Natural killer cell treated with Interleukin-12 subunit alpha and Interleukin-12 subunit beta and Interleukin-15 and Interleukin-18, amount 100 ng/mL, for 72 hours (primary cell): ENCODE measurements around the gene STRN4. TPM values are rescaled to one million over a fixed set of nuclear protein-coding genes. Genes with fewer than 3 reads are reported as not detected.

Source experiments
- ATAC-seq, 2 donors: fragments of 150-1000 bp; cut with Tn5 transposase in 1 of 2; sonication (Bioruptor Pico), chemical (Tn5 transposase) in 1 of 2; 2 replicates each; pipeline ENCODE4 v1.10.0; 2021
- DNase-seq: peaks from one replicate; pipeline ENCODE4 v3.0.0; 2022; ENCODE audit warnings: low spot score
- H3K27ac Mint-ChIP-seq, 2 donors: 1 replicate in 1 of 2; 2 replicates in 1 of 2; pipeline ENCODE4 v1.8.0; 2022; ENCODE audit warnings: mixed read lengths in 2 of 2, mild to moderate bottlenecking in 1 of 2, moderate library complexity in 1 of 2
- H3K27me3 Mint-ChIP-seq, 2 donors: 1 replicate in 1 of 2; 2 replicates in 1 of 2; pipeline ENCODE4 v1.8.0; 2022; ENCODE audit warnings: mixed read lengths in 2 of 2
- H3K36me3 Mint-ChIP-seq: one replicate; pipeline ENCODE4 v1.8.0; 2022; ENCODE audit warnings: mixed read lengths
- H3K4me1 Mint-ChIP-seq, 2 donors: 1 replicate in 1 of 2; 2 replicates in 1 of 2; pipeline ENCODE4 v1.8.0; 2022; ENCODE audit warnings: low read depth in 2 of 2, mixed read lengths in 2 of 2, mild to moderate bottlenecking in 1 of 2
- H3K4me3 Mint-ChIP-seq: one replicate; pipeline ENCODE4 v1.8.0; 2022; ENCODE audit warnings: mixed read lengths
- H3K9me3 Mint-ChIP-seq: 2 replicates; pipeline ENCODE4 v1.8.0; 2022; ENCODE audit warnings: mixed read lengths
- total RNA-seq, 2 donors: library from RNA; stranded (reverse); gene quantifications; one replicate each; pipeline ENCODE4 v1.2.3, GENCODE V29; 2022

STRN4 gene
- total RNA-seq, 2 donors from 2014 or later = 88.9 to 121 TPM

DNA sequence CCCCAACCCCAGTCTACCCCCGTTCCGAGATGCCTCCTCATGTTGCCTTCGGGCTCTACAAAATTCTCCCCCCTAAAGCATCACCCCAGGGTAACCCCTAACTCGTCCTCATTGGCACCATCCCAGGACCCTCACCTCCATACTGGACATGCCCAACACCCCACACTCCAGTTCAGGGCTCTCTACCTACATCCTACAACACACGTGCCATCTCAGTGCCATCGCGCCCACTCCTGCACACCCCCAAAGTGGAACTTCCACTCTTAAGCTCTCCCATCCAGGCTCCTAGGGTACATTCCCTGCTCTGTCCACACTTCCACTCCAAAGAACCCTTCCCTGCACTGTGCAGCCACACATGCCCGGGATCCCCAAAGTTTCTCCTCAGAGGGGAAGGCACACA lies 1.2 kb downstream of the STRN4 start:
- no peak for DNase-seq
- Mint-ChIP-seq H3K4me1 (peaks cover 50 to 51% of the 10 kb centered on the region in 2 donors), H3K9me3 (no peaks in the 10 kb centered on the region), H3K36me3 (no peaks in the 10 kb centered on the region), H3K27ac (peak overlapping the region; percentile 79 to 94), H3K4me3 (peak overlapping the region; percentile 84), H3K27me3 (no peaks in the 10 kb centered on the region)
- ATAC-seq = no peak

DNA sequence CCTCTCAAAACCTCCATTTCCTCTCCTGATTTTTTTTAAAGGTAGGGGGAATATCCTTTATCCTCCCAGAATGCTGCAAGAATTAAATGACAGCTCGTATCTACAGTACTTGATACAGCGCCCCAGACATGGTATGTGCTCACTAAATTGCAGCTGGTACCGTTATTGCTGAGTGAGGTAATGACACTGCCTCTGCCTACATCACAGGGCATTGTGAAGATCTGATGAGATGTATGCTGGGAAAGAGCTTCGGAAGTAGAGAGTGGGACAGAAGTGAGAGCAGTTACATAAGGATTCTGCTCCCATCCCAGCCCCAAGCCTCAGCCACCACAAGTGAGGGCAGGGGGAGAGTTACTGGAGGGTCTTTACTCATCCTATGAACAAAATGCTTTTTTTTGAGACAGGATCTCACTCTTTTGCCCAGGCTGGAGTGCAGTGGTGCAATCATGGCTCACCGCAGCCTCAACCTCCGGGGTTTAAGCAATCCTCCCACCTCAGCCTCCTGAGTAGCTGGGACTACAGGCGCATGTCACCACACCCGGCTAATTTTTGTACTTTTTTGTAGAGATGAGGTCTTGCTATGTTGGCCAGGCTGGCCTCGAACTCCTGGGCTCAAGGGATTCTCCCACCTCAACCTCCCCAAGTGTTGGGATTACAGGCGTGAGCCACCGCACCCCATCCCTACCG lies 2.1 kb downstream of the STRN4 start:
- Mint-ChIP-seq H3K27me3 (no peaks in the 10 kb centered on the region), H3K4me1 (peaks cover 55 to 56% of the 10 kb centered on the region in 2 donors), H3K9me3 (no peaks in the 10 kb centered on the region), H3K36me3 (no peaks in the 10 kb centered on the region), H3K4me3 (peak overlapping the region; percentile 84), H3K27ac (peak overlapping the region; percentile 79 to 94)
- ATAC-seq = no peak
- no peak for DNase-seq

DNA sequence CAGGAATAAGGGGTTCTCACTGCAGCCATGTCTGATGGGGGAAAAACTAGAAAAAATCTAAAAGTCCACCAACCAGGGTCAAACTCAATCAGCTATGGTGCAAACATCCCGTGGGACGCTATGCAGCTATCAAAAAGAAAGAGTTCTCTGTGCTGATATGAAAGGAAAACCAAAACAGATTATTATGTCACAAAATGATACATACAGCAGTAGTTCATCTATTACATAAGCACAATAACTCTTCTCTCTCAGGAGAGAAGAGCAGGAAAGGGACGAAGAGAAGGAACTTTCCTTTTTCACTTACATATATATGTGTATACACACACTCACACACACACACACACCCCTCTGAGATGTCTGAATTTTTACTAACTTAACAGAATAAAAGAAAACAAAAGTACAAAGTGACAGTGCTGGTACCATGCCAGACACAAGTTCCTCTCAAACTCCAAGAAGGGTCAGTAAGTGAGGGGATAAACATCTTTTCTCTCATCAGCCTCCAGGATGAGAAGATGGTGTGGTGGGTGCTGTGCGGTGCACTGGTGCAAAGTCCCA lies 3.2 kb downstream of the STRN4 start:
- Mint-ChIP-seq H3K4me1 (peaks cover 49 to 50% of the 10 kb centered on the region in 2 donors), H3K27me3 (no peaks in the 10 kb centered on the region), H3K9me3 (no peaks in the 10 kb centered on the region), H3K36me3 (no peaks in the 10 kb centered on the region), H3K4me3 (peak overlapping the region; percentile 19), H3K27ac (peak overlapping the region in 1 of 2 donors; percentile 40)
- DNase-seq (no peak), ATAC-seq (no peak)

DNA sequence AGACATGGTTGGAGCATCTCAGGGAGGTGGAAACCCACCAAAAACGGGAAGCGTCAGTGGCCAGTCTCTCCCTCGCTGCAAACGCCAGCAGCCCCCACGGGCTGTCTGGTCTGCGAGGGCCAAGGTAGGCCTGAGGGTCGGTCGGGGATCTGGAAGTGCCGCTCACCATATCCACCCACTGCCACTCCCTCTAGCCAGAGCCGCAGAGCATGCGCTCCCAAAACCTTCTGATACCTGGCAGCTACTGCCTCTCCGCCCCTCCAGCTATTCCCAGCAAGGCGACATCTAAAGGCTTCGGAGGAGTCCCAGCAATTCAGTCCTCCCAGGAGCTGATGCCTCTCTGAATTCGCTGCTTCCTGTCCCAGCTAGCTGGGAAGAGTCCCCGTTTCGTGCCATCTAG lies 4.8 kb downstream of the STRN4 start:
- Mint-ChIP-seq H3K4me3 (no peak overlapping the region), H3K9me3 (no peaks in the 10 kb centered on the region), H3K4me1 (peaks cover 44 to 47% of the 10 kb centered on the region in 2 donors), H3K36me3 (no peaks in the 10 kb centered on the region), H3K27me3 (no peaks in the 10 kb centered on the region), H3K27ac (no peak overlapping the region)
- ATAC-seq = no peak
- DNase-seq = no peak

DNA sequence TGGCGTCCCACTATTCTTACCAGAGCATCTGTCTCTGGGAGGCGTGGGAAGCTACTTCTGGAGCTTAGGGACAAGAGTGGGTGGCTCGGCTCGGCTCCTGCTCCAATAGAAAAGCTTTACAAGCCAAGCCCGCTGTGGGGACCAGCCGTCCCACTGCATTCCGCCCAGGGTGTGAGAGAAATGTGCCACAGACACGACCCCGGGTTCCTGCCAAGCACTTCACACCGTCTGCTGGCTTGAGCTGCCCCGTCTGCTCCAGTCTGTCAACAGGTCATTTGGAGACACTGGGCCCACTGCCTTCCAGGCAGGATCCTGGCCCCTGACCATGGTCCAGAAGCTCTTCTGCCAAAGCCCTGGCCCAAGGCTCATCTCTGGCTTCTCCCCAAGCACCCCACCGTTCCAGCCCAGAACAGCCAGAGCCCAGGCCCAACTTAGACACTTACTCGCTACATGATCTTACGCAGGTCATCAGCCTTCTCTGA lies 6.9 kb downstream of the STRN4 start:
- DNase-seq (no peak), ATAC-seq (no peak)
- Mint-ChIP-seq H3K27ac (no peak overlapping the region), H3K27me3 (no peaks in the 10 kb centered on the region), H3K9me3 (no peaks in the 10 kb centered on the region), H3K4me1 (peaks cover 34 to 35% of the 10 kb centered on the region in 2 donors), H3K36me3 (no peaks in the 10 kb centered on the region), H3K4me3 (no peak overlapping the region)

DNA sequence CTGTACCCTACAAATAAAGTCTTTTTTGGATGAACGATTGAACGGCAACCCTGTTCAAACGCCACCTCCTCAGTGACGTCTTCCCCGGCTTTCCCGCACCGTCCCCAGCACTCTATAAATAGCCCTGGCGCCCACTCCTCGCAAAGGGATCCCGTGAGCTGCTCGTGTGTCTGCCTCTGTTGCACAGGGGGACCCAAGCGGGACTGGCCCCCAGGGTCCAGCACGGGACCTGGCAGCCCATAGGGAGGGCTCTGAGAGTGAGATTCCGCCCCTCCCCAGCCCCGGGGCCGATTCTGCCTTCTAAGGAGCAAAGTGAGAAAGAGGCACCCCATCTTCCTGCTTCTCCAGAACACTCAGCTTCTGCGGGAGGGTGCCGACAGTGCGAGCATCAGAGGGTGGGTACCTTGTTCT lies 8.5 kb downstream of the STRN4 start:
- H3K27ac Mint-ChIP-seq = no peak overlapping the region
- H3K27me3 Mint-ChIP-seq = no peaks in the 10 kb centered on the region
- DNase-seq (no peak), ATAC-seq (no peak)
- H3K9me3 Mint-ChIP-seq = no peaks in the 10 kb centered on the region
- no peak overlapping the region for H3K4me3 Mint-ChIP-seq
- H3K36me3 Mint-ChIP-seq = peaks cover 5% of the 10 kb centered on the region
- peaks cover 24 to 25% of the 10 kb centered on the region in 2 donors for H3K4me1 Mint-ChIP-seq

DNA sequence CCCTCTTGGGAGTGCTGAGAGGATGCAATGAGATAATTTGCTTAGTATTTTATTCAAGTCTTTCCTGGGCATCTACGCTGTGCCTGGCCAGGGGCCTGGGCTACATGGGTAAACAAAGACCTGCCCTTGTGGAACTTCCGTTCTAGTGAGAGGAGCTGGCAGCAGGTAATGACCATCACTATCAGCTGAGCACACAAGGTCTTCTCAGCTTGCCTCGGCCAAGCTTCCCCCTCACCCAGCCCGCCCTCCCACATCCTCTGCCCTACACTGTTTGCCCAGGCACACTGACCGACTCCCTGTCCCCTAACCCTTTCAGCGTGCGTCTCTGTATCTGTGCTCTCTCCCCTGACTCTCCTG lies 9.0 kb downstream of the STRN4 start:
- Mint-ChIP-seq H3K9me3 (no peaks in the 10 kb centered on the region), H3K4me3 (no peak overlapping the region), H3K27ac (no peak overlapping the region), H3K27me3 (no peaks in the 10 kb centered on the region), H3K4me1 (peaks cover 20 to 22% of the 10 kb centered on the region in 2 donors), H3K36me3 (peaks cover 5% of the 10 kb centered on the region)
- DNase-seq (no peak), ATAC-seq (no peak)

DNA sequence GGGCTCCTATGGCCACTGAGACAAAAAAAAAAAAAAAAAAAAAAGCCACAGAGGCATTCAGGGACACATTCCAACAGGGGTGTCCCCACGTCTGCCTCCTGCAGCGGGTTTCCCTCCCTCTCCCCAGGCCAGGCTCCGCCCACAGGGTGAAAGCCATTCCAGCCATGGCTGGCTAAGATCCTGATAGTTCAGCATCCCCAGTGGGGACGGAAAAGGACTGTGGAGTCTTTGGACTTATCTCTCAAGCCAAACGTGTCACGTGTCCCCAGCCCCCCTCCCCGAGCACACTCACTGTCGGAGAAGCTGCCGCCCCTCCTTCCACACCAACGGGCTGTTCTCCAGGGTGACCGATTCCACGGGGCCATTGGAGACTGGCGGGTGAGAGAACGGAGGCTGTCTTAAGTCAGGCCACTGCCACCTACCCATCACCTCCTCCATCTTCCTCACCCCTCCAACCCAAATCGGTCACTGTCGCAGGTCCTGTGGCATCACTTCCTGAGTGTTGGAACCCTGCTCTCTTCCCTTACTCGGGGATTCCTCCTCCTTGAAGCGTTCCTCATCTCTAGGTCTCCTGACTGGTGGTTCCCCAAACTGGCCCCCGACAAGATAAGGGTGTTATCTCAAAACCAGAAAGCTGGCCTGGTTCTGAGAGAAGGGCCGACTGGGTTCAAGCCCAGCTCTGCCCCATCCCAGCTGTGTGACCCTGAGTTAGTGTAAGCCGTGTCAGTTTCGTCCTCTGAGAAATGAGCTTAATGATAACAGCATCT lies 9.5 kb downstream of the STRN4 start:
- no peak overlapping the region for H3K27ac Mint-ChIP-seq
- no peaks in the 10 kb centered on the region for H3K9me3 Mint-ChIP-seq
- ATAC-seq (no peak), DNase-seq (no peak)
- H3K4me1 Mint-ChIP-seq = peaks cover 19 to 22% of the 10 kb centered on the region in 2 donors
- H3K36me3 Mint-ChIP-seq = peaks cover 5% of the 10 kb centered on the region
- no peaks in the 10 kb centered on the region for H3K27me3 Mint-ChIP-seq
- H3K4me3 Mint-ChIP-seq = no peak overlapping the region

DNA sequence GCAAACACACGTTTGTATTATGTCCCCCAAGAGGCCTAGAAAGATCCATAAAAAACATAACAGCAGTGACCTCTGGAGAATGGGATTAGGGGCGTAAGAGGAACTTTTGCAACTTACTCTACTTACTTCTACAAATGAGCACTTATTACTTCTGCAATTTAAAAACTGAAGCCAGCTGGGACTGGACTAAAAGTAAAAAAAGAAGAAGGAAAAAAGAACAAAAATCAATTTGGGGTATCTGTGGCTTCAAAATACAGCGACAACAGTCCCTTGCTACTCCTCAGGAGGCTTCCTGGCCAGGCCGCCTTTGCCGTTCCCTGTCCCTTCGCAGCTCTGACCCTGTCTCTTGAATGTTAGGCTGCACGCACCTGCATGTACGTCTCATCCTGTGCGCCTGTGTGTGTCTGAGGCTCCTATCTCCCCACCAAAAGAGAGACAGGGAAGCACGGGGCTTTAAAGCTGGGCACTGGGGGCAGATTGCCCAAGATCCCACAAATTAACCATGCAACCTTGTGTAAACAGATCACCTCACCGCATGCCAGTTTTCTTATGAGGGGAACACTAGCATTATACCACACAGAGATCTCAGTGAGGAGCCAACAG lies 12.5 kb downstream of the STRN4 start:
- DNase-seq (no peak), ATAC-seq (no peak)
- Mint-ChIP-seq H3K4me1 (peaks cover 18 to 24% of the 10 kb centered on the region in 2 donors), H3K27ac (no peak overlapping the region), H3K27me3 (no peaks in the 10 kb centered on the region), H3K36me3 (peaks cover 5% of the 10 kb centered on the region), H3K4me3 (no peak overlapping the region), H3K9me3 (no peaks in the 10 kb centered on the region)

DNA sequence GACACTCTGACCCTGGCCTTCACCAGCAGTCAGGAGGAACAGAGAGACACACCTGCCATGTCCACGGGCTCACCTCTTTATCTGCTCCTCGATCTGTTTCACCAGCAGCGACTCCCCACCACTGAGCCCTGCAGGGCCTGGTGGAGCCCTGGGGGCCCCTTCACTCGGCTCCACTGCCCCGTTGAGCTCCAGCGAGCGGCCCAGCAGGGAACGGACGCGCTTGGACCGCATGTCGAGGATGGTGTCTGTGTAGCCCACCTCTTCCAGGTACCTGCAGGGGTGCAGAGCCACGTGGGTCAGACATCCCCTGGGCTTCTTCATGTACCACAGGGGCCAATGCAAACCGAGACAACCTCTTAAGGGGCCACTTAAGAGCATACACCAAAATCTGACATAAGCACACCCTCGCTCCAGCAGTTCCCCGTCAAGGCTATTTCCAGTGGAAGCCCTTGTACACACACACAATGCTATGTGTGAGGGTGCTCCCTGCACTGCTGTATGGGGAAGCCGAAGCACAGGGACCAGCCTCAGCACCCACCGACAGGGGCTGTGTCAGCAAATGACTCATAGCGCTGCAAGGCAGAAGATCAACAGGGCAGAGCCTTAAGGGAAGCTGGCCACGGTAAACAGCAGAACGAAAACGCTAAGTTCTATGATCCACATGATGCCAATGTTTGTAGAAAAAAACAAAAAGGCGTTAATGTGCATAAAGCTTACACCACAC lies 13.1 kb downstream of the STRN4 start:
- peaks cover 5% of the 10 kb centered on the region for H3K36me3 Mint-ChIP-seq

DNA sequence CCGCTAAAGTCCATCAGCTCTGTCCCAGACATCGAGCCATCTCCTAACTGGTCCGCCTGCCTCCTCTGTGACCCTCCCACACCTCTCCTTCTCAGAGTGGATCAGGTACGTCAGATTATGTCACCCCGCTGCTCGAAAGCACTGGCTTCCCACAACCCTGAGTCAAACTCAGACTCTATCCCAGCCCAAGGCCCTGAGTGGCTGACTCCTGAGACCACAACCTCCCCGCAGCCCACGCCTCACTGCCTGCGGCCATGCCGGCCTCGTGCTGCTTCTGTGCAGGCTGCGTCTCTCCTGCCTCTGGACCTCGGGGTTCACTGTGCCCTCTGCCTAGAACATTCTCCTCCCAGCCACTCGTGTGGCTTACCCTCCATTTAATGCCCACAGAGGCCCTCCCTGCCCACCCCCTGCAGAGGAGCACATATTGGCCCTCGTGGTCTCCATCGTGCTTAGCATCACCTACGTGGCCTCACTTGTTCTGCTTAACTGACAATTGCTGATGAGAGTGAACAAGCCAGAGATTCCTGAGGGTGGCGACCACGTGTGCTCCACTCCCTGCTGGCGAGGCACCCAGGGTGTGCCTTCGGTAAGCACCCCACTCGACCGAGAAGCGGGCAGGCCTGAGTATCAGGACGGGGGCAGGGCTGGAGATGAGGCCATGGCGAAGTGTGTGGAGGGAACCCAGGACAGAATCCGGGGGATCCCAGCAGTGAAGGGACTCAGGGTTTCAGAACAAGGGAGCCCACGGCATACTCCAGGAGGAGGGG lies 13.9 kb downstream of the STRN4 start:
- no peak for DNase-seq
- Mint-ChIP-seq H3K4me3 (no peak overlapping the region), H3K36me3 (peaks cover 5% of the 10 kb centered on the region), H3K4me1 (peaks cover 21 to 30% of the 10 kb centered on the region in 2 donors), H3K9me3 (no peaks in the 10 kb centered on the region), H3K27ac (peak overlapping the region; percentile 4 to 80), H3K27me3 (no peaks in the 10 kb centered on the region)
- ATAC-seq = no peak

More for the DNA sequence above, 13.1 kb downstream of the STRN4 start:
- ATAC-seq (no peak), DNase-seq (no peak)
- Mint-ChIP-seq H3K27me3 (no peaks in the 10 kb centered on the region), H3K4me3 (no peak overlapping the region), H3K9me3 (no peaks in the 10 kb centered on the region), H3K27ac (no peak overlapping the region), H3K4me1 (peaks cover 21 to 27% of the 10 kb centered on the region in 2 donors)

DNA sequence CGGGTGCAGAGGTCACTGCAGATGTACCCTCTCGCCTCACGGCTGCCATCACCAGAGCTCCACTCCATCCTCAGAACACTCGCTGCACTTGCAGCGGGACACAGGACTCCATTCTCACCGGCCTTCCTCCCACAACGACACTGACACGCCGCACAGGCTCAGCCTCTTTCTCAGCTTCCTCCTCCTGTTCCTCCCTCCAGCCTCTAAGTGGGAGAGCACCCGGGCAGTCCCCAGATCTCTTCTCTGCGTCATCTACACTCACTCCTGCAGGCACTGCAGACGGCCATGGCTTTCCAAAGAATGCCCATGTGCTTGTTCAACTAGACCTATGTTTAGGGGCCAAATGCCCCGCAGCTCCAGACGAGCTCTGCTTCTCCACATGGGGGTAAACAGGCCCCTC lies 14.7 kb downstream of the STRN4 start:
- H3K9me3 Mint-ChIP-seq = no peaks in the 10 kb centered on the region
- H3K4me1 Mint-ChIP-seq = peaks cover 21 to 30% of the 10 kb centered on the region in 2 donors
- no peaks in the 10 kb centered on the region for H3K27me3 Mint-ChIP-seq
- peaks cover 5% of the 10 kb centered on the region for H3K36me3 Mint-ChIP-seq
- DNase-seq = no peak
- peak overlapping the region; percentile 4 to 80 for H3K27ac Mint-ChIP-seq
- H3K4me3 Mint-ChIP-seq = no peak overlapping the region
- no peak for ATAC-seq
